KMS-11 (cell line): Measurements from ENCODE around the gene BCL2A1.
"Not testable (repeated sequence)": the region's sequence is repeated elsewhere in the genome, so short reads cannot be mapped to it uniquely, and the experiment has no call there.

Experiments
- H2AFZ ChIP-seq: fragments of 200-600 bp; sonication (generic); 2 replicates; pipeline ENCODE4 v1.6.1; 2016; ENCODE audit warnings: antibody characterized with exemption, mixed run types, low read depth
- H3K27ac ChIP-seq: fragments of 200-600 bp; sonication (generic); 2 replicates; pipeline ENCODE4 v1.6.1; 2016; ENCODE audit warnings: mild to moderate bottlenecking, mixed run types
- H3K27me3 ChIP-seq: fragments of 200-600 bp; sonication (generic); 2 replicates; pipeline ENCODE4 v1.6.1; 2017; ENCODE audit warnings: mild to moderate bottlenecking, low read depth, mixed run types, moderate library complexity; ENCODE audit not compliant: insufficient read depth
- H3K36me3 ChIP-seq: fragments of 200-600 bp; sonication (generic); 2 replicates; pipeline ENCODE4 v1.6.1; 2017; ENCODE audit warnings: mild to moderate bottlenecking, mixed run types; ENCODE audit not compliant: insufficient read depth
- H3K4me1 ChIP-seq: fragments of 200-600 bp; sonication (generic); 2 replicates; pipeline ENCODE4 v1.6.1; 2016; ENCODE audit warnings: mild to moderate bottlenecking, low read depth, mixed run types; ENCODE audit not compliant: poor library complexity, severe bottlenecking
- H3K4me2 ChIP-seq: fragments of 200-600 bp; sonication (generic); 2 replicates; pipeline ENCODE4 v1.7.0; 2016; ENCODE audit warnings: mild to moderate bottlenecking, mixed run types
- H3K4me3 ChIP-seq: fragments of 200-600 bp; sonication (generic); IDR thresholded peaks from 2 replicates; pipeline ENCODE4 v1.6.1; 2017; ENCODE audit warnings: low read depth, low read length, mixed read lengths; ENCODE audit not compliant: insufficient read depth
- H3K79me2 ChIP-seq: fragments of 200-600 bp; sonication (generic); 2 replicates; pipeline ENCODE4 v1.6.1; 2016; ENCODE audit warnings: low read depth, mixed run types; ENCODE audit not compliant: insufficient read depth
- H3K9ac ChIP-seq: fragments of 200-600 bp; sonication (generic); 2 replicates; pipeline ENCODE4 v1.6.1; 2016; ENCODE audit warnings: mild to moderate bottlenecking, mixed run types
- H4K20me1 ChIP-seq: fragments of 200-600 bp; sonication (generic); 2 replicates; pipeline ENCODE4 v1.6.1; 2016; ENCODE audit warnings: mild to moderate bottlenecking, mixed run types; ENCODE audit not compliant: insufficient read depth
- CTCF ChIP-seq: fragments of 200-600 bp; sonication (generic); conservative IDR thresholded peaks from 2 replicates; pipeline ENCODE4 v1.6.1; 2017; ENCODE audit warnings: low read depth, mild to moderate bottlenecking, antibody characterized with exemption, low read length, moderate library complexity, mixed read lengths

Gene BCL2A1

GRCh38 chr15:79970624-79971434, at the start of gene BCL2A1:
Gene BCL2A1 (minus strand): TSS chr15:79971196. CDS start chr15:79971119, 77 bp downstream.
- Histone ChIP-seq H3K4me3 (no peak within 1 kb of the TSS), H3K4me2 (no peak within 1 kb of the TSS), H4K20me1 (no peaks in the 10 kb centered on the region), H3K4me1 (no peaks in the 10 kb centered on the region), H2AFZ (no peak within 1 kb of the TSS), H3K36me3 (no peaks in the 10 kb centered on the region), H3K79me2 (no peaks in the 10 kb centered on the region), H3K27ac (no peak within 1 kb of the TSS), H3K9ac (no peak within 1 kb of the TSS), H3K27me3 (no peaks in the 10 kb centered on the region)
- no peak for TF ChIP-seq CTCF

DNA sequence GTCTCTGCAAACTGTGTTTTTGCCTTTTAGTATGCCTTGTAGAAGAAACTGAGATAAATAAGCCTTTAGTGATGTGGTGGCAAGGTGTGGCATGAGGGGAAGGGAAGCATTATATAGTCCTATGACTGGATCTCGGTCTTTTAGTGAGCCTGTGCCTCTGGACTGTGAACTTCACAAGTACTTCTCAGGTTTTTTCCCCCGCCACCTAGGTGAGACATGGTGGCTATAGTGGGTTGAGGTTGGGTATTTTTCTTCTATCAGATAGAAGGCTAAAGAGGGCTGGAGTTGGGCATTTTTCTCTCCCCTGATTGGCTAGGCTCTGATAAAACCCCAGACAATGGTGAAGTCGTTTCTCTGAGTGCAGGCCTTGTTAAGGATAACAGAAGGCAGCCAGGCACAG, 49.7 kb upstream of the BCL2A1 start:
- Histone ChIP-seq H2AFZ (no peak overlapping the region), H3K27me3 (no peaks in the 10 kb centered on the region), H3K79me2 (no peaks in the 10 kb centered on the region), H3K4me3 (no peak overlapping the region), H3K4me2 (no peak overlapping the region), H3K4me1 (no peaks in the 10 kb centered on the region), H4K20me1 (no peaks in the 10 kb centered on the region), H3K27ac (no peak overlapping the region), H3K9ac (no peak overlapping the region), H3K36me3 (no peaks in the 10 kb centered on the region)
- TF ChIP-seq CTCF, result no peak

DNA sequence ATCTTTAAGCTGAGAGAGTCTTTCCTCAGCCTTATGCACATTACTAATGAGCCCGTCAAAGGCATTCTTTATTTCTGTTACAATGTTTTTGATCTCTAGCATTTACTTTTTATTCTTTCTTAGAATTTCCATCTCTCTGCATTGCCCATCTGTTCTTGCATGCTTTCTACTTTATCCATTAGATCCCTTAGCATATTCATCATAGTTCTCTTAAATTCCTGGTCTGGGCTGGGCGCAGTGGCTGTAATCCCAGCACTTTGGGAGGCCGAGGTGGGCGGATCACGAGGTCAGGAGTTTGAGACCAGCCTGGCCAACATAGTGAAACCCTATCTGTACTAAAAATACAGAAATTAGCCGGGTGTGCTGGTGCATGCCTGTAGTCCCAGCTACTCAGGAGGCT, 49.2 kb upstream of the BCL2A1 start:
- not testable (repeated sequence) for H3K4me3 ChIP-seq, H3K27ac ChIP-seq, H3K9ac ChIP-seq, H3K4me1 ChIP-seq, H2AFZ ChIP-seq, H3K36me3 ChIP-seq, H3K27me3 ChIP-seq, H3K79me2 ChIP-seq, H4K20me1 ChIP-seq, H3K4me2 ChIP-seq

- Histone ChIP-seq H3K4me2 (no peak overlapping the region), H3K9ac (no peak overlapping the region), H3K79me2 (no peaks in the 10 kb centered on the region), H2AFZ (no peak overlapping the region), H3K27me3 (no peaks in the 10 kb centered on the region), H3K27ac (no peak overlapping the region), H3K4me3 (no peak overlapping the region), H4K20me1 (no peaks in the 10 kb centered on the region), H3K36me3 (no peaks in the 10 kb centered on the region), H3K4me1 (no peaks in the 10 kb centered on the region)
- TF ChIP-seq CTCF, result no peak
Measured at GRCh38 chr15:80019168-80019745, 48.3 kb upstream of the BCL2A1 start.

- not testable (repeated sequence) for H3K9ac ChIP-seq, H3K4me2 ChIP-seq, H3K4me3 ChIP-seq, H3K27ac ChIP-seq, H3K79me2 ChIP-seq, H3K27me3 ChIP-seq, H3K4me1 ChIP-seq, H2AFZ ChIP-seq, H3K36me3 ChIP-seq, H4K20me1 ChIP-seq
Measured at GRCh38 chr15:80017139-80017538, 46.1 kb upstream of the BCL2A1 start.

DNA sequence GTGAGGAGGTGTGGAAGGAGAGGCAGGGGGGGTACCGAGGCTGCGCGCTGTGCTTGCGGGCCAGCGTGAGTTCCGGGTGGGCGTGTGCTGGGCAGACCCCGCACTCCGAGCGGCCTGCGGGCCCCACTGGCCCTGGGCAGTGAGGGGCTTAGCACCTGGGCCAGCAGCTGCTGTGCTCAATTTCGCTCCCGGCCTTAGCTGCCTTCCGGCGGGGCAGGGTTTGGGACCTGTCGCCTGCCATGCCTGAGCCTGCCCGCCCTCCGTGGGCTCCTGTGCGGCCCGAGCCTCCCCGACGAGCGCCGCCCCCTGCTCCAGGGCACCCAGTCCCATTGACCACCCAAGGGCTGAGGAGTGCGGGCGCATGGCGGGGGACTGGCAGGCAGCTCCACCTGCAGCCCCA, 45.5 kb upstream of the BCL2A1 start:
- H2AFZ ChIP-seq, H3K4me3 ChIP-seq, H3K36me3 ChIP-seq, H3K27me3 ChIP-seq, H4K20me1 ChIP-seq, H3K9ac ChIP-seq, H3K27ac ChIP-seq, H3K79me2 ChIP-seq, H3K4me1 ChIP-seq, H3K4me2 ChIP-seq: not testable (repeated sequence)
